ENCODE data around the gene BMP4. TPM values are rescaled to one million over a fixed set of nuclear protein-coding genes. Genes with fewer than 3 reads are reported as not detected.
"Not testable (repeated sequence)": the region's sequence is repeated elsewhere in the genome, so short reads cannot be mapped to it uniquely, and the experiment has no call there.

Gene BMP4
- total and polyA plus RNA-seq, 2 of the 13 experiments (the other 11 are each of a cell fraction or from before 2014, with no cell fraction given): 56.4 to 169 TPM

GRCh38 chr14:53990978-53991377, 34.4 kb upstream of the BMP4 start:
- BruUV-seq (replicated peaks): no TSS peak
- POLR2A ChIA-PET: no interaction called here

GRCh38 chr14:53986718-53987117, 30.1 kb upstream of the BMP4 start:
- H3K27ac ChIP-seq (ENCODE audit: extremely low read length, insufficient read depth, low read length); H3K36me3 ChIP-seq (replicated peaks in 1 of 2; ENCODE audit: control insufficient read depth in 1 of 2, insufficient read depth in 2 of 2, low read length in 2 of 2); DNase-seq (ENCODE audit: low spot score); POLR2A ChIA-PET; in situ Hi-C loops (cut with HindIII; ENCODE audit: extremely low pct_ligation_motif_present, low pct_unique_long_range_greater_than_20kb); H2AFZ ChIP-seq (ENCODE audit: low read length); intact Hi-C loops (cut with micrococcal nuclease; ENCODE audit: unreplicated experiment); FAIRE-seq; ATAC-seq; H3K79me2 ChIP-seq (ENCODE audit: insufficient read depth, low read length); H3K27me3 ChIP-seq (ENCODE audit: control insufficient read depth in 1 of 2, insufficient read depth in 2 of 2, low read length in 2 of 2); H4K20me1 ChIP-seq (ENCODE audit: insufficient read depth, low read length); H3K4me3 ChIP-seq (replicated peaks in 1 of 3; ENCODE audit: insufficient read depth in 1 of 3, low read depth in 2 of 3, low read length in 3 of 3); CTCF ChIA-PET (ENCODE audit: low intra/inter-chr PET ratio, low total read pairs); H3K9ac ChIP-seq (ENCODE audit: insufficient read depth, low read depth, low read length); BruUV-seq (replicated peaks); H3K4me2 ChIP-seq (ENCODE audit: low read depth, low read length): not testable (repeated sequence)
- Histone ChIP-seq H3K9me3 (ENCODE audit: low read length) (peaks cover 30% of the 10 kb centered on the region), H3K4me1 (ENCODE audit: insufficient read depth, low read length) (peaks cover 19% of the 10 kb centered on the region)
- TF ChIP-seq ZNF431 (CRISPR knock-in tag; IDR thresholded peaks at IDR 0.05; ENCODE audit: borderline replicate concordance, low read depth): peak; percentile 94
- 71% methylated on average over 3 of the region's 3 CpGs for WGBS (ENCODE audit: low lambda C conversion rate)

More at GRCh38 chr14:53990978-53991377, 34.4 kb upstream of the BMP4 start:
- H3K79me2 ChIP-seq (ENCODE audit: insufficient read depth, low read length): no peaks in the 10 kb centered on the region
- intact Hi-C loops (cut with micrococcal nuclease; ENCODE audit: unreplicated experiment) (no loop called here), in situ Hi-C loops (cut with HindIII; ENCODE audit: extremely low pct_ligation_motif_present, low pct_unique_long_range_greater_than_20kb) (no loop called here)
- no peaks in the 10 kb centered on the region for H4K20me1 ChIP-seq (ENCODE audit: insufficient read depth, low read length)
- ATAC-seq (no peak), FAIRE-seq (no peak), DNase-seq (ENCODE audit: low spot score) (no peak)
- TF ChIP-seq TCF7L2 (IDR thresholded peaks at IDR 0.05; ENCODE audit: low read depth, low read length) (no peak), ZKSCAN5 (CRISPR knock-in tag; IDR thresholded peaks at IDR 0.05) (no peak), SNRNP70 (IDR thresholded peaks at IDR 0.05; ENCODE audit: low read depth, low read length) (no peak), AGO1 (IDR thresholded peaks at IDR 0.05; ENCODE audit: low read depth, low read length, poor library complexity, severe bottlenecking) (no peak), FOXJ3 (CRISPR knock-in tag; IDR thresholded peaks at IDR 0.05; ENCODE audit: borderline replicate concordance) (no peak), MAF1 (CRISPR knock-in tag; IDR thresholded peaks at IDR 0.05; ENCODE audit: borderline replicate concordance) (no peak), TFDP2 (CRISPR knock-in tag; IDR thresholded peaks at IDR 0.05) (no peak), ZFP82 (CRISPR knock-in tag; IDR thresholded peaks at IDR 0.05; ENCODE audit: borderline replicate concordance) (no peak), ZNF343 (CRISPR knock-in tag; IDR thresholded peaks at IDR 0.05) (no peak), ZFP90 (CRISPR knock-in tag; IDR thresholded peaks at IDR 0.05; ENCODE audit: borderline replicate concordance) (no peak), MYC (CRISPR knock-in tag; IDR thresholded peaks at IDR 0.05; ENCODE audit: borderline replicate concordance) (no peak), ZNF777 (CRISPR knock-in tag; IDR thresholded peaks at IDR 0.05) (no peak), KDM5A (IDR thresholded peaks at IDR 0.05; ENCODE audit: borderline replicate concordance, low read length) (no peak)
- H3K9ac ChIP-seq (ENCODE audit: insufficient read depth, low read depth, low read length): no peak overlapping the region
- H3K4me1 ChIP-seq (ENCODE audit: insufficient read depth, low read length): no peaks in the 10 kb centered on the region
- H3K4me3 ChIP-seq (replicated peaks in 1 of 3; ENCODE audit: insufficient read depth in 1 of 3, low read depth in 2 of 3, low read length in 3 of 3): no peak overlapping the region
- peaks cover 10% of the 10 kb centered on the region; the same call in 1 of the 2 replicates for H3K9me3 ChIP-seq (ENCODE audit: low read length)
- WGBS (ENCODE audit: low lambda C conversion rate): 50% methylated on average over 2 of the region's 2 CpGs
- CTCF ChIA-PET (ENCODE audit: low intra/inter-chr PET ratio, low total read pairs): no interaction called here
- no peak overlapping the region for H2AFZ ChIP-seq (ENCODE audit: low read length)
- no peaks in the 10 kb centered on the region for H3K27me3 ChIP-seq (ENCODE audit: control insufficient read depth in 1 of 2, insufficient read depth in 2 of 2, low read length in 2 of 2)
- no peak overlapping the region for H3K4me2 ChIP-seq (ENCODE audit: low read depth, low read length)
- no peak overlapping the region for H3K27ac ChIP-seq (ENCODE audit: extremely low read length, insufficient read depth, low read length)
- H3K36me3 ChIP-seq (replicated peaks in 1 of 2; ENCODE audit: control insufficient read depth in 1 of 2, insufficient read depth in 2 of 2, low read length in 2 of 2): no peaks in the 10 kb centered on the region

Measured in HepG2 (cell line).